Psoas muscle (tissue), 8 donors: Measurements from ENCODE around the gene KNOP1. TPM values are rescaled to one million over a fixed set of nuclear protein-coding genes. Genes with fewer than 3 reads are reported as not detected.

Experiments used
- ATAC-seq, 4 donors: fragments of 200-7000 bp; cut with Tn5 transposase; one replicate each; pipeline ENCODE4 v1.9.1; 2020; ENCODE audit warnings: moderate library complexity in 3 of 4, mild to moderate bottlenecking in 2 of 4
- DNase-seq, 2 donors: peaks; one replicate each; pipeline ENCODE4 v3.0.0-alpha.2; 2020
- H3K27ac ChIP-seq: fragments of 200-600 bp; one replicate; pipeline ENCODE4 v1.8.0; 2022
- H3K27me3 ChIP-seq, 3 donors: fragments of 200-600 bp in 1 of 3; one replicate each; pipeline versions ENCODE4 v1.6.1 to v1.8.0; 2013 to 2022; ENCODE audit warnings: low read length in 2 of 3, mild to moderate bottlenecking in 2 of 3, moderate library complexity in 1 of 3; ENCODE audit not compliant: insufficient read depth in 3 of 3
- H3K36me3 ChIP-seq, 2 donors: fragments of 200-600 bp in 1 of 2; one replicate each; pipeline versions ENCODE4 v1.6.1 to v1.8.0; 2013 to 2022; ENCODE audit warnings: low read depth in 1 of 2, mild to moderate bottlenecking in 1 of 2, moderate library complexity in 1 of 2; ENCODE audit not compliant: insufficient read depth in 1 of 2
- H3K4me1 ChIP-seq: fragments of 200-600 bp; one replicate; pipeline ENCODE4 v1.8.0; 2022
- H3K4me3 ChIP-seq: fragments of 200-600 bp; one replicate; pipeline ENCODE4 v1.8.0; 2022; ENCODE audit warnings: mild to moderate bottlenecking
- H3K9me3 ChIP-seq: fragments of 200-600 bp; one replicate; pipeline ENCODE4 v1.8.0; 2022
- CTCF ChIP-seq: fragments of 200-600 bp; IDR thresholded peaks from one replicate; pipeline ENCODE4 v1.8.0; 2022; ENCODE audit warnings: antibody characterized with exemption
- WGBS, 3 donors: extraction: QIAGEN DNeasy Blood & Tissue Kit; methylation state at CpG; one replicate each; pipeline versions ENCODE4 v1.1.6 to v1.1.7; 2013; 5-methylcytosine and 5-hydroxymethylcytosine counted together
- intact Hi-C, 2 donors: fragments of 100-400 bp; cut with DNase I; formaldehyde crosslinking; loops; one replicate each; pipeline versions ENCODE4 v1.11.0 to v1.14.2; 2022
- polyA plus RNA-seq, 3 donors: library from polyadenylated mRNA; stranded (reverse); fragments of 200-250 nt; gene quantifications; one replicate each; pipeline ENCODE4 v1.2.3, GENCODE V29; 2013
- total RNA-seq, 4 donors: library from RNA; stranded (reverse); fragmentation: NEBNext Ultra II Directional in 2 of 4; extraction: Animal tissue kit (Norgen Biotek cat#: 25700) in 2 of 4; gene quantifications; one replicate each; pipeline versions ENCODE4 v1.2.1 to v1.2.4, GENCODE V29; 2021 to 2023
- donor health status: healthy with polysubstance abuse.
- donor health status: DM: no; HTN: no; CAD: no; lungs with moderate emphysema.
- donor health status: Bipolar disorder and iron deficiency.
- donor health status: healthy.
- donor health status: DM: yes; HTN: yes; CAD: no.
- donor health status: DM: no; HTN: no; CAD: no.
- donor health status: DM: no; HTN: no; CAD: no.
- donor health status: DM: yes; HTN: yes; CAD: no.

KNOP1 gene
- total and polyA plus RNA-seq, 7 donors, result 5.9 to 14.7 (median 9.5) TPM

- Histone ChIP-seq H3K36me3 (peaks cover 0 to 45% of the 10 kb centered on the region in 2 donors), H3K27me3 (no peaks in the 10 kb centered on the region), H3K4me1 (peaks cover 43% of the 10 kb centered on the region), H3K9me3 (no peaks in the 10 kb centered on the region), H3K4me3 (no peak overlapping the region), H3K27ac (no peak overlapping the region)
- 93 to 95% (median 95%) methylated on average over 8 of the region's 8 CpGs for WGBS, 3 donors
- intact Hi-C loops, result no loop called here
- DNase-seq (no peak), ATAC-seq (no peak)
- no peak for TF ChIP-seq CTCF
Measured at GRCh38 chr16:19699472-19699871, 18.6 kb downstream of the KNOP1 start.

DNA sequence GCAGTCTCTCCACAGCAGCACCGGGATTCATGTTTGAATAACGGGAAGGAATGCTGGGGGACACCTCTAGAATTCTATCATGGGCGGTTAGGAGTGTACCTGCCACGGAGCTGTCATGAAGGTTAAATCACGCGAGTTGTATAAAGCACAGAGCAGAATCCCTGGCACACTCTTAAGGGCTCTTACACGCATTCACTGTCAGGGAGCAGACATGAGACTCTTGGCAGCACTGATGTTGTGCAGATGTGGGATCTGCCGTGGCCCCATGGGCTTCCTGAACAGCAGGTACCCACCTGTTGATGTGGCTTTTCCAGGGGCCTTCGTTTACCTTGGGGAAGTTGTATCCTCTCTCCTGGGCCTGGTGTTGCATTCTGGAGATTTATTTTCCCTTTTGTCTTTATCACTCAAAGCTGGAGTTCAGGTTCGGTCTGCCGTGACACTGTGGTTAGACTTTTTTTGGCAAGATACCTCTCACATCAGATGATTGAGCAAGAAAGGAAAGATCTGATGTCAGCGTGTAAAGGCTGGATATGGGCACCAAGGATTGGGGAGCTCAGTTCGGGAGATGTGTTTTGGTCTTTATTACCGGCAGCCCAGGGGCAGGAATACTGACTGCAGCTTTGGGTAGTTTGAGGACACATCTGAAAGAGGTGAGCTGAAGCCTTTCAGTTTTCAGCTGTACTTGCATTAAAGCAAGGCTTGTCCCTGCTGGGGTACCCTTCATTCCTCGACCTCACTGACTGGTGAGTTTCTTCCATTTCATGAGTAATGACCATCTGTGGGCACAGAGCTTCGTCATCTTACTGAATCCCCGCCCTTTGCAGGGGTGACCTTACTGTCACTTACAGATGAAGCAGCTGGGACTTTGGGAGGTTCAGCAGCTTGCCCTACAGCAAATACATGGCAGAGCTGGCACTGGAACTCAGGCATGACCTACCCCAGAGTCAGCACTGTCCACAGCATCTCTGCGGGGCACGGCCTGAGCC is 19.3 kb downstream of the KNOP1 start:
- ATAC-seq (peak; percentile 47 to 77 (median 58)), DNase-seq (peak in 1 of 2 donors; percentile 8)
- no peak overlapping the region for H3K4me3 ChIP-seq
- intact Hi-C loops, result no loop called here
- TF ChIP-seq CTCF, result no peak
- peaks cover 43% of the 10 kb centered on the region for H3K4me1 ChIP-seq
- WGBS, 3 donors, result 66 to 84% (median 71%) methylated on average over 19 of the region's 19 CpGs
- H3K27me3 ChIP-seq, result no peaks in the 10 kb centered on the region
- peaks cover 0 to 48% of the 10 kb centered on the region in 2 donors for H3K36me3 ChIP-seq
- peak overlapping the region; percentile 47 for H3K27ac ChIP-seq
- no peaks in the 10 kb centered on the region for H3K9me3 ChIP-seq

- DNase-seq, result no peak
- Histone ChIP-seq H3K27me3 (no peaks in the 10 kb centered on the region), H3K4me1 (peaks cover 43% of the 10 kb centered on the region), H3K9me3 (no peaks in the 10 kb centered on the region), H3K36me3 (peaks cover 0 to 41% of the 10 kb centered on the region in 2 donors), H3K4me3 (no peak overlapping the region), H3K27ac (peak overlapping the region; percentile 47)
- intact Hi-C loops, result no loop called here
- WGBS, 3 donors, result 81 to 86% (median 83%) methylated on average over 8 of the region's 8 CpGs
- TF ChIP-seq CTCF, result no peak
- no peak for ATAC-seq
Measured at GRCh38 chr16:19697756-19698318, 20.2 kb downstream of the KNOP1 start.

DNA sequence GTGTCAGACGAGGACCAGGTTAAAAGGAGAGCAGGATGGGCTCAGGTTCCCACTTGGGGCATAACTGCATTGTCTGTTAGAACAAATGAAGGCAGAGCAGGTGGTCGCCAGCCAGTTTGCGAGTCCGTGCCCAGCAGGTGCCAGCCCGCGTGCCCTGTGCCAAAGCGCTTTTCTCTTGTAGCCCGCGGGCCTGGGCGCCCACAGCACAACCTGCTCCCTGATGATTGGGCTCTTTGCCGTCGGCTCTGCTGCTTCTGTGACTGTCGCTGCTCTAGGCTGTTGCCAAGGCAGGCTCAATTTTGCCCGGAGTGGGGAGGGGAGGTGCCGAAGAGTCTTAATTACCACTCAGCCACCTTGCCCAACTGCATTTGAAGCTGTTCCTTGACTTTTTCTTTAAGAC is 21.1 kb downstream of the KNOP1 start:
- intact Hi-C loops, result no loop called here
- ATAC-seq, result peak in 1 of 4 donors; percentile 27
- TF ChIP-seq CTCF, result no peak

More for the DNA sequence above, 21.1 kb downstream of the KNOP1 start:
- no peak for DNase-seq
- Histone ChIP-seq H3K27ac (peak overlapping the region; percentile 58), H3K9me3 (no peaks in the 10 kb centered on the region), H3K4me1 (peaks cover 43% of the 10 kb centered on the region), H3K36me3 (peaks cover 0 to 41% of the 10 kb centered on the region in 2 donors), H3K4me3 (no peak overlapping the region), H3K27me3 (no peaks in the 10 kb centered on the region)
- WGBS, 3 donors, result 68 to 79% (median 79%) methylated on average over 14 to 15 of the region's 15 CpGs
